Muscle of arm (tissue), 12 donors: ENCODE results near the gene SMIM1. TPM values are rescaled to one million over a fixed set of nuclear protein-coding genes. Genes with fewer than 3 reads are reported as not detected.
"Not testable (repeated sequence)": the region's sequence is repeated elsewhere in the genome, so short reads cannot be mapped to it uniquely, and the experiment has no call there.

ENCODE experiments used
- DNase-seq: peaks from one replicate; pipeline ENCODE4 v3.0.0-alpha.2; 2013
- polyA plus RNA-seq, 12 donors: library from polyadenylated mRNA; unstranded; fragments of 120-200 nt; gene quantifications; one replicate each; pipeline ENCODE4 v1.2.1, GENCODE V29; 2013; ENCODE audit not compliant: insufficient read length in 12 of 12

Gene SMIM1
- polyA plus RNA-seq, 12 donors, result 1.6 to 28.7 (median 3.3) TPM; not detected in 1

GRCh38 chr1:3735027-3735681 is 37.4 kb upstream of the SMIM1 start:
- no peak for DNase-seq

GRCh38 chr1:3735688-3736087 is 36.9 kb upstream of the SMIM1 start:
- DNase-seq, result no peak

- DNase-seq, result no peak
Observed at GRCh38 chr1:3736131-3736561, 36.4 kb upstream of the SMIM1 start.

- no peak for DNase-seq
Observed at GRCh38 chr1:3736708-3737107, 35.8 kb upstream of the SMIM1 start.

GRCh38 chr1:3738943-3739342 is 33.6 kb upstream of the SMIM1 start:
- DNase-seq, result no peak

GRCh38 chr1:3740042-3740441 is 32.5 kb upstream of the SMIM1 start:
- no peak for DNase-seq

- no peak for DNase-seq
Observed at GRCh38 chr1:3740752-3741151, 31.8 kb upstream of the SMIM1 start.

GRCh38 chr1:3741566-3742438 is 30.7 kb upstream of the SMIM1 start:
- DNase-seq, result no peak

- no peak for DNase-seq
Observed at GRCh38 chr1:3742439-3743298, 29.9 kb upstream of the SMIM1 start.

- no peak for DNase-seq
Observed at GRCh38 chr1:3743421-3743820, 29.1 kb upstream of the SMIM1 start.

GRCh38 chr1:3743826-3744225 is 28.7 kb upstream of the SMIM1 start:
- DNase-seq, result no peak

GRCh38 chr1:3744646-3745045 is 27.9 kb upstream of the SMIM1 start:
- DNase-seq, result no peak

GRCh38 chr1:3745071-3745470 is 27.5 kb upstream of the SMIM1 start:
- no peak for DNase-seq

GRCh38 chr1:3745590-3746381 is 26.8 kb upstream of the SMIM1 start:
- DNase-seq, result no peak

GRCh38 chr1:3746389-3746829 is 26.1 kb upstream of the SMIM1 start:
- no peak for DNase-seq

- DNase-seq, result peak; percentile 75
Observed at GRCh38 chr1:3746830-3747521, 25.6 kb upstream of the SMIM1 start.

GRCh38 chr1:3747522-3747848 is 25.1 kb upstream of the SMIM1 start:
- no peak for DNase-seq

GRCh38 chr1:3747903-3748302 is 24.6 kb upstream of the SMIM1 start:
- DNase-seq, result no peak

GRCh38 chr1:3748316-3748900 is 24.1 kb upstream of the SMIM1 start:
- not testable (repeated sequence) for DNase-seq

- no peak for DNase-seq
Observed at GRCh38 chr1:3749512-3749911, 23.0 kb upstream of the SMIM1 start.
